H1 (cell line): ENCODE results near the gene GMCL1. TPM values are rescaled to one million over a fixed set of nuclear protein-coding genes. Genes with fewer than 3 reads are reported as not detected.

Source experiments
- ATF2 ChIP-seq: IDR thresholded peaks from 2 replicates; pipeline ENCODE4 v1.6.1; 2012; ENCODE audit warnings: low read length, inconsistent platforms
- SP1 ChIP-seq: IDR thresholded peaks from 2 replicates; pipeline ENCODE4 v1.6.1; 2011; ENCODE audit warnings: low read depth, low read length
- SUZ12 ChIP-seq: fragments of 200-600 bp; sonication (generic); IDR thresholded peaks from 2 replicates; pipeline ENCODE4 v1.6.1; 2012; ENCODE audit warnings: mild to moderate bottlenecking, inconsistent platforms, low read length, moderate library complexity, mixed read lengths
- polyA plus RNA-seq, 7 experiments: library from polyadenylated mRNA; depleted of rRNA in 3 of 7; stranded (reverse) in 5 of 7; unstranded in 2 of 7; fragments of >200 nt in 5 of 7; fragments of 200-250 nt in 2 of 7; gene quantifications; 1 replicate in 5 of 7; 2 replicates in 1 of 7; 4 replicates in 1 of 7; pipeline versions ENCODE4 v1.2.1 to v1.2.3, GENCODE V29; 2011 to 2013; ENCODE audit warnings: missing spikeins in 2 of 7, mixed read lengths in 2 of 7
- total RNA-seq: library from RNA; stranded (reverse); fragmentation: NEBNext Ultra II Directional; extraction: Animal tissue kit (Norgen Biotek cat#: 25700); gene quantifications from 2 replicates; pipeline ENCODE4 v1.2.1, GENCODE V29; 2021
- TF ChIP-seq, protein P1 (sequence below): fragments of 300-600 bp; sonication (generic); IDR thresholded peaks from 2 replicates; pipeline ENCODE4 v1.7.1; 2012; ENCODE audit warnings: low read length, moderate library complexity, mild to moderate bottlenecking, inconsistent platforms; ENCODE audit not compliant: insufficient replicate concordance

Gene GMCL1
- total and polyA plus RNA-seq, 2 of the 8 experiments (the other 6 are each of a cell fraction or from before 2014, with no cell fraction given) = 6.5 to 21.9 TPM

- TF ChIP-seq, protein P1, sequence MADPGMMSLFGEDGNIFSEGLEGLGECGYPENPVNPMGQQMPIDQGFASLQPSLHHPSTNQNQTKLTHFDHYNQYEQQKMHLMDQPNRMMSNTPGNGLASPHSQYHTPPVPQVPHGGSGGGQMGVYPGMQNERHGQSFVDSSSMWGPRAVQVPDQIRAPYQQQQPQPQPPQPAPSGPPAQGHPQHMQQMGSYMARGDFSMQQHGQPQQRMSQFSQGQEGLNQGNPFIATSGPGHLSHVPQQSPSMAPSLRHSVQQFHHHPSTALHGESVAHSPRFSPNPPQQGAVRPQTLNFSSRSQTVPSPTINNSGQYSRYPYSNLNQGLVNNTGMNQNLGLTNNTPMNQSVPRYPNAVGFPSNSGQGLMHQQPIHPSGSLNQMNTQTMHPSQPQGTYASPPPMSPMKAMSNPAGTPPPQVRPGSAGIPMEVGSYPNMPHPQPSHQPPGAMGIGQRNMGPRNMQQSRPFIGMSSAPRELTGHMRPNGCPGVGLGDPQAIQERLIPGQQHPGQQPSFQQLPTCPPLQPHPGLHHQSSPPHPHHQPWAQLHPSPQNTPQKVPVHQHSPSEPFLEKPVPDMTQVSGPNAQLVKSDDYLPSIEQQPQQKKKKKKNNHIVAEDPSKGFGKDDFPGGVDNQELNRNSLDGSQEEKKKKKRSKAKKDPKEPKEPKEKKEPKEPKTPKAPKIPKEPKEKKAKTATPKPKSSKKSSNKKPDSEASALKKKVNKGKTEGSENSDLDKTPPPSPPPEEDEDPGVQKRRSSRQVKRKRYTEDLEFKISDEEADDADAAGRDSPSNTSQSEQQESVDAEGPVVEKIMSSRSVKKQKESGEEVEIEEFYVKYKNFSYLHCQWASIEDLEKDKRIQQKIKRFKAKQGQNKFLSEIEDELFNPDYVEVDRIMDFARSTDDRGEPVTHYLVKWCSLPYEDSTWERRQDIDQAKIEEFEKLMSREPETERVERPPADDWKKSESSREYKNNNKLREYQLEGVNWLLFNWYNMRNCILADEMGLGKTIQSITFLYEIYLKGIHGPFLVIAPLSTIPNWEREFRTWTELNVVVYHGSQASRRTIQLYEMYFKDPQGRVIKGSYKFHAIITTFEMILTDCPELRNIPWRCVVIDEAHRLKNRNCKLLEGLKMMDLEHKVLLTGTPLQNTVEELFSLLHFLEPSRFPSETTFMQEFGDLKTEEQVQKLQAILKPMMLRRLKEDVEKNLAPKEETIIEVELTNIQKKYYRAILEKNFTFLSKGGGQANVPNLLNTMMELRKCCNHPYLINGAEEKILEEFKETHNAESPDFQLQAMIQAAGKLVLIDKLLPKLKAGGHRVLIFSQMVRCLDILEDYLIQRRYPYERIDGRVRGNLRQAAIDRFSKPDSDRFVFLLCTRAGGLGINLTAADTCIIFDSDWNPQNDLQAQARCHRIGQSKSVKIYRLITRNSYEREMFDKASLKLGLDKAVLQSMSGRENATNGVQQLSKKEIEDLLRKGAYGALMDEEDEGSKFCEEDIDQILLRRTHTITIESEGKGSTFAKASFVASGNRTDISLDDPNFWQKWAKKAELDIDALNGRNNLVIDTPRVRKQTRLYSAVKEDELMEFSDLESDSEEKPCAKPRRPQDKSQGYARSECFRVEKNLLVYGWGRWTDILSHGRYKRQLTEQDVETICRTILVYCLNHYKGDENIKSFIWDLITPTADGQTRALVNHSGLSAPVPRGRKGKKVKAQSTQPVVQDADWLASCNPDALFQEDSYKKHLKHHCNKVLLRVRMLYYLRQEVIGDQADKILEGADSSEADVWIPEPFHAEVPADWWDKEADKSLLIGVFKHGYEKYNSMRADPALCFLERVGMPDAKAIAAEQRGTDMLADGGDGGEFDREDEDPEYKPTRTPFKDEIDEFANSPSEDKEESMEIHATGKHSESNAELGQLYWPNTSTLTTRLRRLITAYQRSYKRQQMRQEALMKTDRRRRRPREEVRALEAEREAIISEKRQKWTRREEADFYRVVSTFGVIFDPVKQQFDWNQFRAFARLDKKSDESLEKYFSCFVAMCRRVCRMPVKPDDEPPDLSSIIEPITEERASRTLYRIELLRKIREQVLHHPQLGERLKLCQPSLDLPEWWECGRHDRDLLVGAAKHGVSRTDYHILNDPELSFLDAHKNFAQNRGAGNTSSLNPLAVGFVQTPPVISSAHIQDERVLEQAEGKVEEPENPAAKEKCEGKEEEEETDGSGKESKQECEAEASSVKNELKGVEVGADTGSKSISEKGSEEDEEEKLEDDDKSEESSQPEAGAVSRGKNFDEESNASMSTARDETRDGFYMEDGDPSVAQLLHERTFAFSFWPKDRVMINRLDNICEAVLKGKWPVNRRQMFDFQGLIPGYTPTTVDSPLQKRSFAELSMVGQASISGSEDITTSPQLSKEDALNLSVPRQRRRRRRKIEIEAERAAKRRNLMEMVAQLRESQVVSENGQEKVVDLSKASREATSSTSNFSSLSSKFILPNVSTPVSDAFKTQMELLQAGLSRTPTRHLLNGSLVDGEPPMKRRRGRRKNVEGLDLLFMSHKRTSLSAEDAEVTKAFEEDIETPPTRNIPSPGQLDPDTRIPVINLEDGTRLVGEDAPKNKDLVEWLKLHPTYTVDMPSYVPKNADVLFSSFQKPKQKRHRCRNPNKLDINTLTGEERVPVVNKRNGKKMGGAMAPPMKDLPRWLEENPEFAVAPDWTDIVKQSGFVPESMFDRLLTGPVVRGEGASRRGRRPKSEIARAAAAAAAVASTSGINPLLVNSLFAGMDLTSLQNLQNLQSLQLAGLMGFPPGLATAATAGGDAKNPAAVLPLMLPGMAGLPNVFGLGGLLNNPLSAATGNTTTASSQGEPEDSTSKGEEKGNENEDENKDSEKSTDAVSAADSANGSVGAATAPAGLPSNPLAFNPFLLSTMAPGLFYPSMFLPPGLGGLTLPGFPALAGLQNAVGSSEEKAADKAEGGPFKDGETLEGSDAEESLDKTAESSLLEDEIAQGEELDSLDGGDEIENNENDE = no peak
- TF ChIP-seq SUZ12 (no peak), SP1 (no peak), ATF2 (no peak)
Measured at GRCh38 chr2:69833752-69834151, 4.3 kb downstream of the GMCL1 start (continued).
